HG03342 (cell line): Measurements from ENCODE around the gene HERPUD2.

Source experiments
- ATAC-seq: cut with Tn5 transposase; IDR thresholded peaks from one replicate; pipeline ENCODE4 v1.9.1; 2021; ENCODE audit warnings: mild to moderate bottlenecking, moderate library complexity; ENCODE audit not compliant: unreplicated experiment

Gene HERPUD2, protein sequence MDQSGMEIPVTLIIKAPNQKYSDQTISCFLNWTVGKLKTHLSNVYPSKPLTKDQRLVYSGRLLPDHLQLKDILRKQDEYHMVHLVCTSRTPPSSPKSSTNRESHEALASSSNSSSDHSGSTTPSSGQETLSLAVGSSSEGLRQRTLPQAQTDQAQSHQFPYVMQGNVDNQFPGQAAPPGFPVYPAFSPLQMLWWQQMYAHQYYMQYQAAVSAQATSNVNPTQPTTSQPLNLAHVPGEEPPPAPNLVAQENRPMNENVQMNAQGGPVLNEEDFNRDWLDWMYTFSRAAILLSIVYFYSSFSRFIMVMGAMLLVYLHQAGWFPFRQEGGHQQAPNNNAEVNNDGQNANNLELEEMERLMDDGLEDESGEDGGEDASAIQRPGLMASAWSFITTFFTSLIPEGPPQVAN

DNA sequence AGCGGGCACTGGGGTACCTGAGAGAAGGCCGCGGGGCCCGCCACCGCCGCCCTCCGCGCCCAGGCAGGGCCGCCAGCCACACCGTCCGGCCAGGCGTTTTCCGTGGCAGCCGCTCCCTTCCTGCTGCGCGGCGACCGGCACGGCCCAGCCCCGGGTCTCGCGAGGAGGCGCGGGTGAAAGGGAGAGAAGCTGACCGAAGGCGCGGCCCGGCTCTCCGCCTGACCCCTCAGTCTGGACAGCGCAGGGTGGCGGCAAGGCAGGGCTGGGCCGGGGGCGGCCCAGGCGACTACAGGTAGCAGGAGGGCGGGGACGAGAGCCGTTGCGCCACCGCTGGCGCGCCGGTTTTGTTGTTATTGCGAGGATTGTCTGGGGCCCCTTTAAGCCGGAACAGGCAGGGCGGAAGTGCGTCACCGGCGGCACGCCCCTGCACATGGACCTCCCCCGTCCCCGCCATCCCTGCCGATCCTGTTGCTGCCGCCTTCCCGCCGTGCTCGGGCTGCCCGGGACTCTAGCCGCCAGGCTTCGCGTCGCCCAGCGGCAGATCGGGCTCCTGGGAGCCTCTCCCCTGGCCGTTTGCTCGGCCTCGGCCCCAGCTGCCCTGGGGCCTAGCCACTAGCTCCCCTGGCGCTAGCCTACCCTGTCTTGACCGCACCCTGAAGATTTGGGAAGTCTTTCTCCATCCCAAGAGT lies at the start of gene HERPUD2:
TSS of gene HERPUD2 (minus strand) at position 352 of the 689 bp plus-strand sequence. CDS start 805 bp downstream, outside the sequence.
- ATAC-seq = peak; percentile 90

DNA sequence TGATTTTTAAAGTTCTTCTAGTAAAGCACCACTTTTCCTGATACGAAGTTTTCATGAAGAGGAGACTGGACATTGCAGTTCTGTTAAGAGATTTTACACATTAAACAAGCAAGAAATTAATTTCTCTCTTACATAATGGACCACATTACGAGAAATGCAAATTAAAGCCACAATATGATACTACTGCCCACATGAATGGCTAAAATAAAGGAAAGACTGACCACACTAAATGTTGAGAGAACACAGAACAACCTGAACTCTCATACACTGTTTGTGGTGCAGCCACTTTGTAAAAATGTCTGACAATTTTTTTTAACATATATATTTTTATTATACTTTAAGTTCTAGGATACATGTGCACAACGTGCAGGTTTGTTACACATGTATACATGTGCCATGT lies 44.0 kb upstream of the HERPUD2 start:
- ATAC-seq = no peak

DNA sequence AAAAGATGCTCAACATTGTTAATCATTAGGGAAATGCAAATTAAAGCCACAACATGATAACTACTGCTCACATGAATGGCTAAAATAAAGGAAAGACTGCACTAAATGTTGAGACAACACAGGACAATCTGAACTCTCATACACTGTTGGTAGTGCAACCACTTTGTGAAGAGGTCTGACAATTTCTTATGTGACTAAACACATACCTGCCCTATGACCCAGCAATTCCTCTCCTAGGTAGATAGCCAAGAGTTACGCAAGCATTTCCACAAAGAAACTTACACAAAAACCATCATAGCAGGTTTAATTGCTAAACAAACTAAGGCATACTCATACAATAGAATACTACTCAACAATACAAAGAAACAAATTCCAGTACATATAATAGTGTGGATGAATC lies 41.8 kb upstream of the HERPUD2 start:
- ATAC-seq = no peak

GRCh38 chr7:35735396-35735795 lies 40.5 kb upstream of the HERPUD2 start:
- no peak for ATAC-seq

GRCh38 chr7:35734001-35734483 lies 39.1 kb upstream of the HERPUD2 start:
- ATAC-seq = no peak

GRCh38 chr7:35731349-35731748 lies 36.4 kb upstream of the HERPUD2 start:
- no peak for ATAC-seq

DNA sequence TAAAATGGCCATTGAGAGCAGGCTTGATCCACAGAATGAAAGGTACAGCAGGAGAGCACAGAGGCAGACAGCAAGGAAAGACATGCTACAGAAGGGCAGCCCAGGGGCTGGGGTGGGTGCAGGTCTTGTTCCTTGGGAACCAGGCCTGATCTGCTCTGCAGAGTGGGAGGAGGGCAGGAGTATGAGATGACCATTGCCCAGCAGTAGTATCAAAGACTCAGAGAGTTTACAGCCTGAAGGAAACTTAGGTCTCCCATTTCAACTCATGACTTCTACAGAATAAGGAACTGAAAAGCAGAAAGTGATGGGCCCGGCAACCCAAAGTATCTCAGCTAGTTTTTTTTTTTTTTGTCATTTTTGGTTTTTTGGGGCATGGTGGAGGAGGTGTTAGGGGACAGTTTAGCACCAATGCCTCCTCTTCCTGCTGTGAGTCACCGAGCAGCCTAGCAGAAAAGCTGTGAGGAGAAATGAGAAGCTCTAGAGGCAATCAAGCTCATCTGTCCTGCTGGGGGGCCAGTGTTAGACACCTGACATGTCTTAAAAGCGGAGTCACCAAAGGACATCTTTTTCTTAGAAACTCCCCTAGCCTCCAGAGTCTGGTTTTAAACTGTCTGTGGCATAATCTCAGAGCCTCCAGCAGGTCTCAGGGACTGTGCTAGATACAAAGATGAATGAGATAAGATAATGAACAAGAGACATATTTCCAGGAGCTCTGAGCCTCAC lies 34.3 kb upstream of the HERPUD2 start:
- ATAC-seq = peak; percentile 50

GRCh38 chr7:35728412-35729060 lies 33.6 kb upstream of the HERPUD2 start:
- ATAC-seq = no peak

DNA sequence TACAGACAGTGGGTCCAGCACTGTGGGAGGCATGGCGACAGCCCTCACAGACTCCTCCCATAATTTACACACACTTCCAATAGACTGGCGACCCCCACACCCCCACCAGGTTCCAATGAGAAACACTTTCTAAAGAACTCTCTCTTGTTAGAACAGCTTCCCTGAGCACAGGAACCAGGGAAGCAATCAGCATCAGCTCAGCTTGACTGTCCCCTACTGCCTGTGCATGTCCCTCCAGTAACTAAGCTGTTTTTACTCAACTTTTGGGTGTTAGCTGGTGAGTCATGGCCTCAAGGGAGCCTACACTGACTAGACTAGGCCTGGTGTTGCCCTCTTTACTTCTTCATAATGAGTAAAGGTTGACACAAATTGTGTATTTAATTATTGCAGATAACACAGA lies 32.6 kb upstream of the HERPUD2 start:
- peak; percentile 19 for ATAC-seq

DNA sequence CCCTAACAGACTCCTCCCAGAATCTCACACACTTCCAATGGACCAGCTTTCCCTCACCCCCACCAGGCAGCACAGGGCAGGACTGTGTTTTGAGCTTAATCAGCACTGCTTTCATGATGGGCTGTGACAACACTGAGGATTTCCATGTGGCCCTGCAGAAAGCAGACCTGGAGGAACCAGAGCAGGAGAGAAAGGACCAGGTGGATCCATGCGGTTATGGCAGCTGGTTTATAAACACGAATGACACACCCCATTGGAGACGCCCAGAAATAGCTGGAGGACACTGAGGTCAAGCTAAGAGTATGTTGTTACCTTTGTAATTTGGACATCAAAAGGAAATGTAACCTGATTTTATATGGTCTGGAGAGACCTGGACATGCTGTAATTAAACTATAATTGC lies 31.7 kb upstream of the HERPUD2 start:
- ATAC-seq = no peak

DNA sequence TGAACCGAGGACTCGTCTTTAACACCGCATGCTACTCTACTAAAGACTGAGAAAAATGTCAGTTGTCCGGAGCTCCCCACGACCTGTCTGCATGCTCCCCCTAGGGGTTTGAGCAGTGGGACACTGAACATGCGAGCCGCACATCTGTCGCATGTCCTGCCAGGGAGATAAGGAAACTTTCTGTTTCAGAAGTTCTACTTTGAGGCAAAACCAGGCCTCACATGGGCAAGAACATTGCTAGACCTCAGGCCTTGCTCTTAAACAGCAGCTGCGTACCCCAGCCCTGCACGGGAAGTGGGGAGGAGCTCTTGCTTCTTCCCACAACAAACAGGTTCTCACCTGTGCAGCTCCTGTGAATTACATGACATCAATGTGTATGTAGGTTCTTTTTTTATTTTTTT lies 30.3 kb upstream of the HERPUD2 start:
- ATAC-seq = peak; percentile 45

DNA sequence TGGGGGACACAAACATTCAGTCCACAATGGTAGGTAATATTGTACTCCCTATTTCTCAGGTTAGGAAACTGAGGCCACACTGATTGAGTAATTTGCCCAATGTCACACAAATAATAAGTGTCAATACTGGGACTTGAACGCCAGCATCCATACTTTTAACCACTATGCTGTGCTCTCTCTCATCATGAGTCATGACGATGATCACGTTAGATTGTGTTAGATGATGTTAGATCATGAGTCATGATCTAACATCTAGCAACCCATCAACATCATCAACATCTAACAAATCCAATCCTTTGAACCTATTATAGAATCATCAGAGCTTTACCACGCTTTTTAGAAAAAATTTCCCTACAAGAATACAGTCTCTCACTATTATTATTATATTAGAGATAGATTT lies 28.1 kb upstream of the HERPUD2 start:
- ATAC-seq = no peak

- peak; percentile 25 for ATAC-seq
Observed at GRCh38 chr7:35722054-35722849, 27.3 kb upstream of the HERPUD2 start.

DNA sequence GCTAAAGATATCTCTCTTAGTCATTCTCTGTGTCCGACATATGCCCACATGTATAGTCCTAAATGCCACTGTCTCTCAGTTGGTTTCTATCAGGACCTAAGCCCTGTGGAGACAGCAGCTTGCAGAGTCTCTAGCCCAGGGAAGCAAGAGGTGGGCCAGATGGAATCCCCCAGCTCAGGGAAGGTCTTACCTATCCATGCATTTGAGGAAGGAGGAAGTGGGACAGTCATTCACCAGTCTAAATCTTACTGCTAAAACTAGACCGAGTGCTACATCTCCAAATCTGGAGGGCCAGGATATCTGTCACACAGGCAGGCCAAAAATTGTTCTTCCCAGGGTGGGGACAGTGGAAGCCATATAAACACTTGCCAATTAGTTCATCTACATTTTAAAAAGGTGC lies 26.4 kb upstream of the HERPUD2 start:
- no peak for ATAC-seq

DNA sequence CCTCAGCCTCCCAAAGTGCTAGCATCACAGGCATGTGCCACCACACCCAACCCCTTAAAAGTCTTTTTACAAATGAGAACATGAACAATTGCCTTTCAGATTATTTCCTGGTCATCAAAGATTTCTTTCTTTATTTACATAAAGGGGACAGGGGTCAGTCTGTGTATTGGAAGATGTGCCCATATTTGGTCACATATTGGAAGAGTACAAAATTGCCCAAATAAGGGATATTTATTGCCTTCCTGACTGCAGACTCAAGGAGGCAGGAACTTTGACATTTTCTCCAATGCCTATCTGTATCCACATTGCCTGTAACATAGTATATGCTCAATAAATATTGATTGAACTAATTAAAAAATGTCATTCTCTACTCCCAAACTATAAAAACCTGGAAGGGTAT lies 25.9 kb upstream of the HERPUD2 start:
- no peak for ATAC-seq

DNA sequence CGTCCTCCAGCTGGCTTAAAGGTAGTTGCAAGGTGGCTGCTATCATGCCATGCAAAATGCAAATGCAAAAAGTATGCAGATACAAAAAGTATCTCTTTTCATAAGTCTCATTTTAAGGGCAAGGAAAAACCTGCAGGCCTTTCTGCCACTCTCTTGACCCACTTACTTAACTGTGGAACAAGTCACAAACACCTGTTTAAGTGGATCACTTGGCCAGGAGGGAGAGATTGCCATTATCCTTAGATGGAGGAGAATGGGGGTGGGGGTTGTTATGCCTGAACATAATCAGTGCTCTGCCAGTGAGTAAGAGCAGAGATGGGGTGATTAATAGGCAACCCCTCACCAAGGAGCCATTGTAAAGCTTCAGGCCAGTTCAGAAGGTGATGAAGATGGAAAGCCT lies 25.1 kb upstream of the HERPUD2 start:
- ATAC-seq = no peak

- ATAC-seq = no peak
Observed at GRCh38 chr7:35718047-35718446, 23.1 kb upstream of the HERPUD2 start.

- no peak for ATAC-seq
Observed at GRCh38 chr7:35717516-35717915, 22.6 kb upstream of the HERPUD2 start.

DNA sequence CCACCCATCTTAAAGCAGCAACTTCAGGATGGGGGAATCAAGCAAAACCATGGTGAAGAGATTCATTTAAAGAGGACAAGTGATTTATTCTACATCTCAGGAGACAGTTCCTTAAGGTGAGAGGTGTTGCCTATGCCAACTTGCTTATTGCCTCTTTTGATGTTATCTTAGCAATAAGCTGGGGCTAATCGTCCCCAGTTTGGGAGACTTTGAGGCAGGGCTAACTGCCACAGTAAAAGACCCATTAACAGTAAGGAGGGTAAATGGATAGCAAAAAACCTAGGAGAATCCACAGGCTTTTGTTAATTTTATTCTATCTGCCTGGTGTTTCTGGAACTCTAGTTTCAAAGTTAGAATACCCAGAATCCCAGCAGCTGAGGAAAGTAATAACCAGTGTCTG lies 22.1 kb upstream of the HERPUD2 start:
- ATAC-seq = no peak
